ENCODE results near the gene PRKACG. TPM values are rescaled to one million over a fixed set of nuclear protein-coding genes. Genes with fewer than 3 reads are reported as not detected.

Gene PRKACG
- total RNA-seq, 3 donors from 2014 or later (not counting 1 experiment from before 2014, with no cell fraction given), result not detected

DNA sequence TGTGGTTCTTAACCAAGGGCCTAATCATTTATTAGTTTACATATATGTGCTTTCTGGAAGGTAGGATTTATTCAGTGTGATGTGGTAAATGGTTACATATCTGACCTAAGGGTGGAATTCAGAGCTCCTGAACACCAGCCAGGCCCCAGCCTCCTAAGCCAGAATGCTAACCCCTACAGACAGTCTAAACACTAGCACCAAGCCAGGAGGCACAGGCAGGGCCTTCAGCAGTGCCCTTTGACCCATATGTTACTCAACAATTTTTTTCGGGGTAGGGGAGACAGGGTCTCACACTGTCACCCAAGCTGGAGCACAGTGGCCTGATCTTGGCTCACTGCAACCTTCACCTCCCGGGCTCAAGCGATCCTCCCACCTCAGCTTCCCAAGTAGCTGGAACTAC lies 40.3 kb downstream of the PRKACG start:
- TF ChIP-seq CTCF (IDR thresholded peaks at IDR 0.05), result no peak
- H3K27me3 Mint-ChIP-seq (ENCODE audit: low read depth in 2 of 2), result no peaks in the 10 kb centered on the region
- Histone ChIP-seq H3K9me3 (ENCODE audit: control insufficient read depth, insufficient read depth, low read length) (no peaks in the 10 kb centered on the region), H3K4me1 (ENCODE audit: control insufficient read depth, insufficient read depth, low read length) (no peaks in the 10 kb centered on the region), H3K4me3 (ENCODE audit: low read length) (no peak overlapping the region), H3K27ac (ENCODE audit: low read length) (no peak overlapping the region), H3K27me3 (ENCODE audit: control insufficient read depth, insufficient read depth, low read length) (no peaks in the 10 kb centered on the region), H3K36me3 (ENCODE audit: control insufficient read depth, insufficient read depth, low read length) (no peaks in the 10 kb centered on the region)
- DNase-seq, result no peak
- intact Hi-C loops (cut with micrococcal nuclease), result no loop called here
- no peak overlapping the region for H3K27ac Mint-ChIP-seq
- H3K4me1 Mint-ChIP-seq, result no peaks in the 10 kb centered on the region
- no peaks in the 10 kb centered on the region for H3K9me3 Mint-ChIP-seq
- no peaks in the 10 kb centered on the region for H3K36me3 Mint-ChIP-seq
- no peak for ATAC-seq
- no peak overlapping the region for H3K4me3 Mint-ChIP-seq
- 96% methylated on average over 3 of the region's 3 CpGs for WGBS (ENCODE audit: insufficient coverage)

DNA sequence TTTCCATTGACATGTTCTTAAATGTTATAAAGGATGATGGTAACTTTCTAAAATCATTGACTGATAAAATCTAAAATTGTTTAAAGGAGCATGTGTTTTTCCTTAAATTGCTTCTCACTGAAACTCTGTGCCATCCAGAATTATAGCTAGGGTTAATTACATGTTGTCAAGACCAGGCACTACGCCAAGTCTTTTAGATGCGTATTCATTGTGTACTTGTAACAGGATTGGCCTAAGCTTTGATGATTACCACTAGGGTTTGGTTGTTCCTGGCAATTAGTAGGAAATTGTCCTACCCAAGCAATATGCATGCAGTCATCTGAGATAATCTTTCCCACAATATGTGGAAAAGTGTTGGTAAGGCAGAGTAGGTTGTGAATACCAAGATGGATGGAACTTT lies 43.8 kb downstream of the PRKACG start:
- no peaks in the 10 kb centered on the region for H3K9me3 Mint-ChIP-seq
- Histone ChIP-seq H3K27ac (ENCODE audit: low read length) (no peak overlapping the region), H3K4me3 (ENCODE audit: low read length) (no peak overlapping the region), H3K36me3 (ENCODE audit: control insufficient read depth, insufficient read depth, low read length) (no peaks in the 10 kb centered on the region), H3K4me1 (ENCODE audit: control insufficient read depth, insufficient read depth, low read length) (no peaks in the 10 kb centered on the region), H3K9me3 (ENCODE audit: control insufficient read depth, insufficient read depth, low read length) (no peaks in the 10 kb centered on the region), H3K27me3 (ENCODE audit: control insufficient read depth, insufficient read depth, low read length) (no peaks in the 10 kb centered on the region)
- no peaks in the 10 kb centered on the region for H3K27me3 Mint-ChIP-seq (ENCODE audit: low read depth in 2 of 2)
- 89% methylated on average over 2 of the region's 2 CpGs for WGBS (ENCODE audit: insufficient coverage)
- intact Hi-C loops (cut with micrococcal nuclease), result no loop called here
- ATAC-seq, result no peak
- no peak overlapping the region for H3K4me3 Mint-ChIP-seq
- H3K27ac Mint-ChIP-seq, result no peak overlapping the region
- H3K36me3 Mint-ChIP-seq, result no peaks in the 10 kb centered on the region
- no peak for TF ChIP-seq CTCF (IDR thresholded peaks at IDR 0.05)
- no peak for DNase-seq
- no peaks in the 10 kb centered on the region for H3K4me1 Mint-ChIP-seq

DNA sequence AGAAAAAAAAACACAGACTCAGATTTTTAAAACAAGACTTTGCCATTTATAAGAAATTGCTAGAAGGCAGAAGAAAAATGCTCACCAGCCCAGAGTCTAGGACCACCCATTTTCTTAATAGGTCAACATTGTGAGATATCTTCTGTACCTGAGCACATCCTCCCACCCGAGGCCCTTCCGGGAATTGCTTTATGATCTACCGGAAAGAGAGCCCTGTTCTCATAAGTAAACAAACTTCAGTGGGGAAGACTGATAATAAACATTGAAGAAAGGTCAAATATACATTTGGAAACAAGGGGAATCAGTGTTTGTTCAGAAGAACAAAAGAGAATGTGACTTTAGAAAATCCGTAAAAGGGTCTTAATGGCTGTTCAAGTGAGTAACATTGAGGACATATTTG lies 44.4 kb downstream of the PRKACG start:
- Mint-ChIP-seq H3K27ac (no peak overlapping the region), H3K36me3 (no peaks in the 10 kb centered on the region), H3K4me3 (no peak overlapping the region), H3K9me3 (no peaks in the 10 kb centered on the region), H3K27me3 (ENCODE audit: low read depth in 2 of 2) (no peaks in the 10 kb centered on the region), H3K4me1 (no peaks in the 10 kb centered on the region)
- no peaks in the 10 kb centered on the region for H3K4me1 ChIP-seq (ENCODE audit: control insufficient read depth, insufficient read depth, low read length)
- H3K36me3 ChIP-seq (ENCODE audit: control insufficient read depth, insufficient read depth, low read length), result no peaks in the 10 kb centered on the region
- intact Hi-C loops (cut with micrococcal nuclease), result no loop called here
- no peaks in the 10 kb centered on the region for H3K9me3 ChIP-seq (ENCODE audit: control insufficient read depth, insufficient read depth, low read length)
- no peaks in the 10 kb centered on the region for H3K27me3 ChIP-seq (ENCODE audit: control insufficient read depth, insufficient read depth, low read length)
- no peak for ATAC-seq
- no peak overlapping the region for H3K27ac ChIP-seq (ENCODE audit: low read length)
- no peak for TF ChIP-seq CTCF (IDR thresholded peaks at IDR 0.05)
- WGBS (ENCODE audit: insufficient coverage), result 97% methylated on average over 4 of the region's 4 CpGs
- H3K4me3 ChIP-seq (ENCODE audit: low read length), result no peak overlapping the region
- no peak for DNase-seq

- Mint-ChIP-seq H3K27me3 (ENCODE audit: low read depth in 2 of 2) (no peaks in the 10 kb centered on the region), H3K9me3 (no peaks in the 10 kb centered on the region), H3K4me3 (no peak overlapping the region), H3K4me1 (no peaks in the 10 kb centered on the region), H3K36me3 (no peaks in the 10 kb centered on the region), H3K27ac (no peak overlapping the region)
- no peak for TF ChIP-seq CTCF (IDR thresholded peaks at IDR 0.05)
- no peak for ATAC-seq
- no peaks in the 10 kb centered on the region for H3K9me3 ChIP-seq (ENCODE audit: control insufficient read depth, insufficient read depth, low read length)
- intact Hi-C loops (cut with micrococcal nuclease), result no loop called here
- WGBS (ENCODE audit: insufficient coverage), result 79% methylated on average over 1 of the region's 1 CpG
- no peak overlapping the region for H3K4me3 ChIP-seq (ENCODE audit: low read length)
- H3K27me3 ChIP-seq (ENCODE audit: control insufficient read depth, insufficient read depth, low read length), result no peaks in the 10 kb centered on the region
- no peak overlapping the region for H3K27ac ChIP-seq (ENCODE audit: low read length)
- DNase-seq, result no peak
- no peaks in the 10 kb centered on the region for H3K36me3 ChIP-seq (ENCODE audit: control insufficient read depth, insufficient read depth, low read length)
- H3K4me1 ChIP-seq (ENCODE audit: control insufficient read depth, insufficient read depth, low read length), result no peaks in the 10 kb centered on the region
These were observed 46.1 kb downstream of the PRKACG start for GRCh38 chr9:68967800-68968199.
